Measurements from ENCODE around the gene TPD52L1.
A peak's percentile ranks its signal among the peaks of the same experiment; 100 is the strongest.

Gene TPD52L1

GRCh38 chr6:125246566-125246965 lies 93.0 kb downstream of the TPD52L1 start:
- no peak overlapping the region for H3K4ac ChIP-seq (ENCODE audit: low read depth, low read length)

DNA sequence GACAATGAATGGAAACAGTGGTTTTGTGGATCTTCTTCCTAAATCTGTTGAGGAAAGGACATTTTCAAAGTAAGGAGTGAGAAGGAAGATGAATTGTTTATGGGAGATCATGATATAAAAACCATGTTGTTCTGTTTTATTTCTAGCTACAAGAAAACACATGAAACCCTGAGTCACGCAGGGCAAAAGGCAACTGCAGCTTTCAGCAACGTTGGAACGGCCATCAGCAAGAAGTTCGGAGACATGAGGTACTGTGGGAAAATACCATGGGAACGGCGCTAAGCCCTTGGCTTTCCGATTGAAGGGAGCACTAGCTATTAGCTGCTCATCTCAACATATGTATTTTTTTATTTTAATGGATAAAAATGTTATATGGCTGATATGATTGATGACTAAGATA lies 94.6 kb downstream of the TPD52L1 start:
- Histone ChIP-seq H3K79me2 (ENCODE audit: control insufficient read depth, insufficient read depth, low read length) (no peaks in the 10 kb centered on the region), H2BK120ac (ENCODE audit: low read depth, low read length) (no peak overlapping the region), H3K27ac (ENCODE audit: low read depth, low read length) (no peak overlapping the region), H4K5ac (ENCODE audit: low read length) (no peak overlapping the region), H3K4me2 (ENCODE audit: low read length) (no peak overlapping the region), H3K56ac (ENCODE audit: low read length) (no peak overlapping the region), H3K18ac (ENCODE audit: low read length) (no peak overlapping the region), H3K4me1 (ENCODE audit: control insufficient read depth, low read depth, low read length) (no peaks in the 10 kb centered on the region), H3K4me3 (ENCODE audit: low read length) (no peak overlapping the region), H2BK15ac (replicated peaks; ENCODE audit: low read depth) (no peak overlapping the region), H2BK5ac (ENCODE audit: low read length) (no peak overlapping the region), H3K4ac (ENCODE audit: low read depth, low read length) (no peak overlapping the region), H2AK5ac (ENCODE audit: low read length) (no peak overlapping the region), H3K36me3 (ENCODE audit: control insufficient read depth, insufficient read depth, low read length) (no peaks in the 10 kb centered on the region), H3K27me3 (ENCODE audit: insufficient read depth, low read length, poor library complexity) (no peaks in the 10 kb centered on the region), H3K79me1 (ENCODE audit: low read length) (no peaks in the 10 kb centered on the region), H3K9ac (ENCODE audit: low read length) (no peak overlapping the region), H3K23ac (ENCODE audit: low read length) (no peak overlapping the region), H4K8ac (ENCODE audit: low read depth, low read length) (no peak overlapping the region)
- WGBS (ENCODE audit: extremely low coverage, insufficient coverage, low lambda C conversion rate), result no CpG with 5 or more reads among the region's 7 CpGs
- DNase-seq, result no peak

More at GRCh38 chr6:125246566-125246965, 93.0 kb downstream of the TPD52L1 start:
- H4K5ac ChIP-seq (ENCODE audit: low read length), result no peak overlapping the region
- no peak overlapping the region for H3K56ac ChIP-seq (ENCODE audit: low read length)
- H3K79me2 ChIP-seq (ENCODE audit: control insufficient read depth, insufficient read depth, low read length), result no peaks in the 10 kb centered on the region
- no peak overlapping the region for H2BK120ac ChIP-seq (ENCODE audit: low read depth, low read length)
- H2BK5ac ChIP-seq (ENCODE audit: low read length), result no peak overlapping the region
- H3K4me1 ChIP-seq (ENCODE audit: control insufficient read depth, low read depth, low read length), result no peaks in the 10 kb centered on the region
- H2BK15ac ChIP-seq (replicated peaks; ENCODE audit: low read depth), result no peak overlapping the region
- H2AK5ac ChIP-seq (ENCODE audit: low read length), result no peak overlapping the region
- no peaks in the 10 kb centered on the region for H3K79me1 ChIP-seq (ENCODE audit: low read length)
- no peak for DNase-seq
- no peak overlapping the region for H3K4me3 ChIP-seq (ENCODE audit: low read length)
- no peak overlapping the region for H3K23ac ChIP-seq (ENCODE audit: low read length)
- no peaks in the 10 kb centered on the region for H3K27me3 ChIP-seq (ENCODE audit: insufficient read depth, low read length, poor library complexity)
- H3K36me3 ChIP-seq (ENCODE audit: control insufficient read depth, insufficient read depth, low read length), result no peaks in the 10 kb centered on the region
- no peak overlapping the region for H3K27ac ChIP-seq (ENCODE audit: low read depth, low read length)
- H3K18ac ChIP-seq (ENCODE audit: low read length), result no peak overlapping the region
- no peak overlapping the region for H3K4me2 ChIP-seq (ENCODE audit: low read length)
- H3K9ac ChIP-seq (ENCODE audit: low read length), result no peak overlapping the region
- no peak overlapping the region for H4K8ac ChIP-seq (ENCODE audit: low read depth, low read length)

GRCh38 chr6:125250511-125250910 lies 96.9 kb downstream of the TPD52L1 start:
- Histone ChIP-seq H3K4me1 (ENCODE audit: control insufficient read depth, low read depth, low read length) (no peaks in the 10 kb centered on the region), H3K27ac (ENCODE audit: low read depth, low read length) (no peak overlapping the region), H2BK120ac (ENCODE audit: low read depth, low read length) (no peak overlapping the region), H3K36me3 (ENCODE audit: control insufficient read depth, insufficient read depth, low read length) (no peaks in the 10 kb centered on the region), H2BK15ac (replicated peaks; ENCODE audit: low read depth) (no peak overlapping the region), H3K18ac (ENCODE audit: low read length) (no peak overlapping the region), H3K4me2 (ENCODE audit: low read length) (no peak overlapping the region), H3K27me3 (ENCODE audit: insufficient read depth, low read length, poor library complexity) (no peaks in the 10 kb centered on the region), H2AK5ac (ENCODE audit: low read length) (no peak overlapping the region), H3K4ac (ENCODE audit: low read depth, low read length) (no peak overlapping the region), H3K9ac (ENCODE audit: low read length) (no peak overlapping the region), H2BK5ac (ENCODE audit: low read length) (no peak overlapping the region), H4K8ac (ENCODE audit: low read depth, low read length) (no peak overlapping the region), H3K23ac (ENCODE audit: low read length) (no peak overlapping the region), H3K79me2 (ENCODE audit: control insufficient read depth, insufficient read depth, low read length) (no peaks in the 10 kb centered on the region), H4K5ac (ENCODE audit: low read length) (no peak overlapping the region), H3K4me3 (ENCODE audit: low read length) (no peak overlapping the region), H3K56ac (ENCODE audit: low read length) (no peak overlapping the region), H3K79me1 (ENCODE audit: low read length) (no peaks in the 10 kb centered on the region)
- no peak for DNase-seq
- WGBS (ENCODE audit: extremely low coverage, insufficient coverage, low lambda C conversion rate), result no CpG with 5 or more reads among the region's 1 CpG

DNA sequence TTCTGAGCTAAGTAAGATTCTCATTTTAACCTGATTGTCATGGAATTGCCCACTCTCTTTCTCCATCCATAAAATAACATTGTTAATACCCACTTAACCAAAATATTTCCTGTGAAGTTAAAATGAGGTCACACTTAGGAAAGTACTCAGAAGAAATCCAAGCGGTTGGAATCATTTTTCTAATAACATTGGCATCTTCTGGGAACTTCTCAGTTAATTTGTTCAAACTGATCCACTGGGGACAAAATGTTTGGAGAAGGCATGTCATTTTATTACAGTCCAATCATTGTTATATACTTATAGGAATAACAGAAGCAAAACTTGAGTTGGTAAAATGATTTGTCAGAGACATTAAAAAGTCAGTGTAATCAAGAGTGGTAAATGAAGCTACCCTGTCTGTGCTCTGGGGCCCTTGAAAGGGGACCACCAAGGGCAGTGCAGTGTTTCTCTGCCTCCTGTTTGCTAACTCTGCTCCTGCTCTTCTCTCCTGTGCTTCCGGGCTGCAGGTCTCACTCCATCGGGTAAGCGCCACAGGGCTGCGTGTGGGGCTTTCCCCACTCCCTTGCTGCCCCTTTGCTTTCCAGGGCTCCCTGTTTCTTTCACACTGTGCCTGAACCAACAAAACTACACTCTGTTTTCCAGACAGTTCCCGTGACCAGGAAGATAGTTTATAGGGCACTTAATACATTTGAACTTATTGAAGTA lies 98.1 kb downstream of the TPD52L1 start:
- Histone ChIP-seq H2BK120ac (ENCODE audit: low read depth, low read length) (no peak overlapping the region), H3K4me1 (ENCODE audit: control insufficient read depth, low read depth, low read length) (no peaks in the 10 kb centered on the region), H3K79me2 (ENCODE audit: control insufficient read depth, insufficient read depth, low read length) (no peaks in the 10 kb centered on the region), H3K23ac (ENCODE audit: low read length) (no peak overlapping the region), H3K27ac (ENCODE audit: low read depth, low read length) (no peak overlapping the region), H3K4me3 (ENCODE audit: low read length) (no peak overlapping the region), H2AK5ac (ENCODE audit: low read length) (no peak overlapping the region), H3K9ac (ENCODE audit: low read length) (no peak overlapping the region), H3K56ac (ENCODE audit: low read length) (no peak overlapping the region), H3K79me1 (ENCODE audit: low read length) (no peaks in the 10 kb centered on the region), H3K27me3 (ENCODE audit: insufficient read depth, low read length, poor library complexity) (no peaks in the 10 kb centered on the region), H4K8ac (ENCODE audit: low read depth, low read length) (no peak overlapping the region), H3K4ac (ENCODE audit: low read depth, low read length) (no peak overlapping the region), H3K4me2 (ENCODE audit: low read length) (no peak overlapping the region), H4K5ac (ENCODE audit: low read length) (no peak overlapping the region), H3K36me3 (ENCODE audit: control insufficient read depth, insufficient read depth, low read length) (no peaks in the 10 kb centered on the region), H2BK15ac (replicated peaks; ENCODE audit: low read depth) (no peak overlapping the region), H2BK5ac (ENCODE audit: low read length) (no peak overlapping the region), H3K18ac (ENCODE audit: low read length) (no peak overlapping the region)
- DNase-seq, result peak; percentile 9
- WGBS (ENCODE audit: extremely low coverage, insufficient coverage, low lambda C conversion rate), result no CpG with 5 or more reads among the region's 6 CpGs

GRCh38 chr6:125252891-125253290 lies 99.3 kb downstream of the TPD52L1 start:
- DNase-seq, result no peak
- H3K27ac ChIP-seq (ENCODE audit: low read depth, low read length), result no peak overlapping the region
- H3K23ac ChIP-seq (ENCODE audit: low read length), result no peak overlapping the region
- no peaks in the 10 kb centered on the region for H3K36me3 ChIP-seq (ENCODE audit: control insufficient read depth, insufficient read depth, low read length)
- no peaks in the 10 kb centered on the region for H3K27me3 ChIP-seq (ENCODE audit: insufficient read depth, low read length, poor library complexity)
- H3K4me3 ChIP-seq (ENCODE audit: low read length), result no peak overlapping the region
- H3K4me1 ChIP-seq (ENCODE audit: control insufficient read depth, low read depth, low read length), result no peaks in the 10 kb centered on the region
- no peak overlapping the region for H2BK5ac ChIP-seq (ENCODE audit: low read length)
- no CpG with 5 or more reads among the region's 1 CpG for WGBS (ENCODE audit: extremely low coverage, insufficient coverage, low lambda C conversion rate)
- no peak overlapping the region for H2BK15ac ChIP-seq (replicated peaks; ENCODE audit: low read depth)
- H3K79me1 ChIP-seq (ENCODE audit: low read length), result no peaks in the 10 kb centered on the region
- H3K4me2 ChIP-seq (ENCODE audit: low read length), result no peak overlapping the region
- no peak overlapping the region for H3K56ac ChIP-seq (ENCODE audit: low read length)
- no peak overlapping the region for H3K9ac ChIP-seq (ENCODE audit: low read length)
- H2AK5ac ChIP-seq (ENCODE audit: low read length), result no peak overlapping the region
- H2BK120ac ChIP-seq (ENCODE audit: low read depth, low read length), result no peak overlapping the region
- no peak overlapping the region for H4K5ac ChIP-seq (ENCODE audit: low read length)
- no peak overlapping the region for H3K4ac ChIP-seq (ENCODE audit: low read depth, low read length)
- H4K8ac ChIP-seq (ENCODE audit: low read depth, low read length), result no peak overlapping the region
- H3K79me2 ChIP-seq (ENCODE audit: control insufficient read depth, insufficient read depth, low read length), result no peaks in the 10 kb centered on the region
- H3K18ac ChIP-seq (ENCODE audit: low read length), result no peak overlapping the region

- WGBS (ENCODE audit: extremely low coverage, insufficient coverage, low lambda C conversion rate), result no CpG with 5 or more reads among the region's 2 CpGs
- no peaks in the 10 kb centered on the region for H3K27me3 ChIP-seq (ENCODE audit: insufficient read depth, low read length, poor library complexity)
- no peak overlapping the region for H2BK5ac ChIP-seq (ENCODE audit: low read length)
Measured at GRCh38 chr6:125253881-125254280, 100.3 kb downstream of the TPD52L1 start.

More at GRCh38 chr6:125253881-125254280, 100.3 kb downstream of the TPD52L1 start:
- Histone ChIP-seq H3K4me3 (ENCODE audit: low read length) (no peak overlapping the region), H3K18ac (ENCODE audit: low read length) (no peak overlapping the region), H3K4ac (ENCODE audit: low read depth, low read length) (no peak overlapping the region), H3K27ac (ENCODE audit: low read depth, low read length) (no peak overlapping the region), H4K8ac (ENCODE audit: low read depth, low read length) (no peak overlapping the region), H2BK15ac (replicated peaks; ENCODE audit: low read depth) (no peak overlapping the region), H3K4me1 (ENCODE audit: control insufficient read depth, low read depth, low read length) (no peaks in the 10 kb centered on the region), H3K79me1 (ENCODE audit: low read length) (no peaks in the 10 kb centered on the region), H3K56ac (ENCODE audit: low read length) (no peak overlapping the region), H4K5ac (ENCODE audit: low read length) (no peak overlapping the region), H3K4me2 (ENCODE audit: low read length) (no peak overlapping the region), H2AK5ac (ENCODE audit: low read length) (no peak overlapping the region), H3K36me3 (ENCODE audit: control insufficient read depth, insufficient read depth, low read length) (no peaks in the 10 kb centered on the region), H3K79me2 (ENCODE audit: control insufficient read depth, insufficient read depth, low read length) (no peaks in the 10 kb centered on the region), H2BK120ac (ENCODE audit: low read depth, low read length) (no peak overlapping the region), H3K23ac (ENCODE audit: low read length) (no peak overlapping the region), H3K9ac (ENCODE audit: low read length) (no peak overlapping the region)
- DNase-seq, result no peak

All from mesendoderm (in vitro differentiated cells).